IPS DF 6.9 (cell line): ENCODE measurements around the gene PLPP4.

Experiments used
- DNase-seq: peaks from one replicate; pipeline ENCODE4 v3.0.0-alpha.2; 2013; ENCODE audit warnings: low read depth, low spot score
- H3K27ac ChIP-seq: one replicate; pipeline ENCODE4 v1.5.1; 2013; ENCODE audit warnings: low read length, control low read depth
- H3K27me3 ChIP-seq: 2 replicates; pipeline ENCODE4 v1.6.1; 2013; ENCODE audit warnings: mild to moderate bottlenecking, low read length; ENCODE audit not compliant: control insufficient read depth, insufficient read depth
- H3K36me3 ChIP-seq: 2 replicates; pipeline ENCODE4 v1.6.1; 2013; ENCODE audit warnings: low read length; ENCODE audit not compliant: control insufficient read depth, insufficient read depth
- H3K4me1 ChIP-seq: 2 replicates; pipeline ENCODE4 v1.6.1; 2013; ENCODE audit warnings: low read length; ENCODE audit not compliant: control insufficient read depth, insufficient read depth
- H3K4me3 ChIP-seq: 2 replicates; pipeline ENCODE4 v1.5.1; 2013; ENCODE audit warnings: mild to moderate bottlenecking, low read length
- H3K9me3 ChIP-seq: 2 replicates; pipeline ENCODE4 v1.6.1; 2013; ENCODE audit warnings: low read length, inconsistent platforms; ENCODE audit not compliant: control insufficient read depth, insufficient read depth
- WGBS: extraction: QIAGEN DNeasy Blood & Tissue Kit; methylation state at CpG from one replicate; pipeline ENCODE4 v1.1.7; 2013; ENCODE audit warnings: mixed read lengths, missing lambda C conversion rate; ENCODE audit not compliant: insufficient read length, insufficient coverage; 5-methylcytosine and 5-hydroxymethylcytosine counted together

Gene PLPP4

DNA sequence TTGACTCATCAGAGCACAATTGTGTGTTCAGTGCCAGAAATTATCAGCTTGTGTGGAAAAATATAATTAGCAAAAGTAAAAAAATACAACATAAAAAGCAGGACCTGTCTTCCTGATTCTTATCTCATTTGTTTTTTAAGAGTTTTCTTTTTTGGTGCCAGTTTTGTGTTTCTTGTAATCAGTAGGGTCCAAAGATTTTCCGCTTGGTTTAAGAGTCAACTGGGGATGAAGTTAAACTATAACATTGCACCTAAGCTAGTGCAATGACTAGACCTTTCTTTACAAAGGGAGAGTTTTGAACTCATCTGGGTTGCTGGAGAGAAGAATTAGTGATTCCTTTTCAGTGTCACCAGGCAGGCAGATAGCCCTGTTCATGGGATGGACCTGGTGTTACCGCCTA is 113.4 kb downstream of the PLPP4 start:
- Histone ChIP-seq H3K4me3 (no peak overlapping the region), H3K4me1 (no peaks in the 10 kb centered on the region), H3K27ac (no peak overlapping the region), H3K27me3 (no peaks in the 10 kb centered on the region), H3K36me3 (no peaks in the 10 kb centered on the region; the same call in 1 of the 2 replicates), H3K9me3 (no peaks in the 10 kb centered on the region)
- DNase-seq: no peak
- WGBS: no CpG with 5 or more reads among the region's 2 CpGs

DNA sequence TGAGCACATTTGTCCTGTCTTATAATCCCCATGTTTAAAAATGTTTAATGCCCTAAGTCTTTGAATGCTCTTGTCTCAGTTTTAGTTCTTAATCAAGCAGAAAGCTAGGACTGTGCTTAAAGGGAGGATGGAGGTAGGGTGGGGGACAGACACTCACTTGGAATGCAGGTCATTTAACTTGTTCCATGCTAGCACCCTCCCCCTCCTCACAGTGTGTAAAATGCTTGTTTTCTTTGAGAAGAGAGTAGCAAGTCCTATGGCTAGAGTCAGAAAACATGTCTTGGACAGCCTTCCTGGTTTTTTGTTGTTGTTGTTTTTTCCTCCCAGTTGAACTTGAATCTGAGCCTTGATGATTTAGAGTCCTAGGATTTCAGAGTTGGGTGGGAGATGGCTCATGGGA is 114.2 kb downstream of the PLPP4 start:
- no peak for DNase-seq
- Histone ChIP-seq H3K4me1 (no peaks in the 10 kb centered on the region), H3K27me3 (no peaks in the 10 kb centered on the region), H3K36me3 (no peaks in the 10 kb centered on the region; the same call in 1 of the 2 replicates), H3K27ac (no peak overlapping the region), H3K9me3 (no peaks in the 10 kb centered on the region), H3K4me3 (no peak overlapping the region)

- DNase-seq: no peak
- no peaks in the 10 kb centered on the region for H3K9me3 ChIP-seq
- no peaks in the 10 kb centered on the region for H3K27me3 ChIP-seq
- H3K27ac ChIP-seq: no peak overlapping the region
- H3K4me1 ChIP-seq: no peaks in the 10 kb centered on the region
- no peaks in the 10 kb centered on the region; the same call in 1 of the 2 replicates for H3K36me3 ChIP-seq
- no CpG with 5 or more reads among the region's 1 CpG for WGBS
- no peak overlapping the region for H3K4me3 ChIP-seq
These were observed 115.3 kb downstream of the PLPP4 start for GRCh38 chr10:120572307-120572706.

DNA sequence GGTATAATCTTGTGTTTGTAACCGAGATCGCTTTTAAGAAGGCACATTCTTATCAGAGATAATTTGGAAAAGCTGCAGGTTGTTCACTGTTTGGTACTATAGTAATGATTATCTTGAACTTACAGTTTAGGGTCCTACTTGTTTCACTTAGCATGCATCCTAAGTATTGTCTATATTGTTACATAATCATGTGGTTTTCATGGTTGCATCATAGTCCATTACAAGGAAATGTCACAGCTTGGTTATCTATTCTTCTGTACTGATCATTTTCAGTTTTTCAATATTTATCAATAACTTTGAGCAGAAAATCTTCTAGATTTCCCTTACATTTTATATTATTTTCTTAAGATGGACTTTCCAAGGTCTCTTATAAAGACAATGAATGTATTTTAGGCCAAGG is 116.3 kb downstream of the PLPP4 start:
- Histone ChIP-seq H3K36me3 (no peaks in the 10 kb centered on the region; the same call in 1 of the 2 replicates), H3K27me3 (no peaks in the 10 kb centered on the region), H3K27ac (no peak overlapping the region), H3K9me3 (no peaks in the 10 kb centered on the region), H3K4me1 (no peaks in the 10 kb centered on the region), H3K4me3 (no peak overlapping the region)
- DNase-seq: no peak
- WGBS: no CpG with 5 or more reads among the region's 2 CpGs

- Histone ChIP-seq H3K4me3 (no peak overlapping the region), H3K27ac (no peak overlapping the region), H3K27me3 (no peaks in the 10 kb centered on the region), H3K4me1 (no peaks in the 10 kb centered on the region), H3K9me3 (no peaks in the 10 kb centered on the region), H3K36me3 (no peaks in the 10 kb centered on the region; the same call in 1 of the 2 replicates)
- no peak for DNase-seq
- no CpG with 5 or more reads among the region's 13 CpGs for WGBS
These were observed 118.0 kb downstream of the PLPP4 start for GRCh38 chr10:120574981-120575380.

DNA sequence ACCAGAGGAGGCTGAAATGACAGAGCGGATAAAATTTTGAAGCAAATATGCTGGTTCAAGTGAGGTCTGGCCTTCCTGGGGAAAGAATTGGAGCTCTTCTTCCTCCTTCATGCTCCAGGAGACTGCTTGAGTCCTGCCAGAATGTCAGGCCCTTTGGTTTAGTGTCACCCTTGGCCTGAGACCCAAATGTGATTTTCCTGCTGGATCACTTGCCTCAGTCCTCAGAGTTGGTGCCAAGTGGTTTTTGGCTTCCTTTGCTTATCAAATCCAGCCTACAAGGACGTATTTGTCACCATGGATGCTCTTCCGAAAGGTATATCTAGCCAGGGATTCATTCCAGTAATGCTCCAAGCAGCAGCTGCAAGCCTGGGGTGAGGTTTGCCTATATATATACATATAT is 118.4 kb downstream of the PLPP4 start:
- H3K27me3 ChIP-seq: no peaks in the 10 kb centered on the region
- no peaks in the 10 kb centered on the region for H3K4me1 ChIP-seq
- WGBS: no CpG with 5 or more reads among the region's 3 CpGs
- DNase-seq: no peak
- H3K4me3 ChIP-seq: no peak overlapping the region
- H3K9me3 ChIP-seq: no peaks in the 10 kb centered on the region
- no peaks in the 10 kb centered on the region; the same call in 1 of the 2 replicates for H3K36me3 ChIP-seq
- no peak overlapping the region for H3K27ac ChIP-seq

DNA sequence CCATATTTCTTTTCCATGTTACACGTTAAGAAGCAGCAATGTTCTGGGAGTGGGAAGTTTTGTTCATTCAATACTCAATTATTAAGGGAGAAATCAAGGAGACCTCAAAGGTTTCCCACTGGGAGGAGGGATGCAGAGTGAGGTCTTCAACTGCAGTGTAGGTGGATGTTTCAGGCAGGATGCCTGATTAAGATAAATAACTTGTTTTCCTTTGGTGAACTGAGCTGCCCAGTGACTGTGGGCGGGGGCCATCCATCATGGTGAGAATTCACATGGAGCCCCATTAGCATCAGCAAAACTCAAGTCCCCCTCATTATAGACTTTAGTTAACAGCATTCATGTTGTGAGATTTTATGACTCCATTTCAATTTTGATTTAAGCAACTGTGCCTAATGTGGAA is 121.1 kb downstream of the PLPP4 start:
- no peaks in the 10 kb centered on the region; the same call in 1 of the 2 replicates for H3K36me3 ChIP-seq
- no peaks in the 10 kb centered on the region for H3K27me3 ChIP-seq
- no peaks in the 10 kb centered on the region for H3K4me1 ChIP-seq
- no peak for DNase-seq
- H3K4me3 ChIP-seq: no peak overlapping the region
- no peaks in the 10 kb centered on the region for H3K9me3 ChIP-seq
- H3K27ac ChIP-seq: no peak overlapping the region
- WGBS: no CpG with 5 or more reads among the region's 2 CpGs

- H3K27ac ChIP-seq: no peak overlapping the region
- H3K4me3 ChIP-seq: no peak overlapping the region
- no peaks in the 10 kb centered on the region for H3K9me3 ChIP-seq
- no peak for DNase-seq
- WGBS: no CpG with 5 or more reads among the region's 4 CpGs
- H3K27me3 ChIP-seq: no peaks in the 10 kb centered on the region
- no peaks in the 10 kb centered on the region for H3K4me1 ChIP-seq
- no peaks in the 10 kb centered on the region; the same call in 1 of the 2 replicates for H3K36me3 ChIP-seq
These were observed 121.9 kb downstream of the PLPP4 start for GRCh38 chr10:120578890-120579289.

DNA sequence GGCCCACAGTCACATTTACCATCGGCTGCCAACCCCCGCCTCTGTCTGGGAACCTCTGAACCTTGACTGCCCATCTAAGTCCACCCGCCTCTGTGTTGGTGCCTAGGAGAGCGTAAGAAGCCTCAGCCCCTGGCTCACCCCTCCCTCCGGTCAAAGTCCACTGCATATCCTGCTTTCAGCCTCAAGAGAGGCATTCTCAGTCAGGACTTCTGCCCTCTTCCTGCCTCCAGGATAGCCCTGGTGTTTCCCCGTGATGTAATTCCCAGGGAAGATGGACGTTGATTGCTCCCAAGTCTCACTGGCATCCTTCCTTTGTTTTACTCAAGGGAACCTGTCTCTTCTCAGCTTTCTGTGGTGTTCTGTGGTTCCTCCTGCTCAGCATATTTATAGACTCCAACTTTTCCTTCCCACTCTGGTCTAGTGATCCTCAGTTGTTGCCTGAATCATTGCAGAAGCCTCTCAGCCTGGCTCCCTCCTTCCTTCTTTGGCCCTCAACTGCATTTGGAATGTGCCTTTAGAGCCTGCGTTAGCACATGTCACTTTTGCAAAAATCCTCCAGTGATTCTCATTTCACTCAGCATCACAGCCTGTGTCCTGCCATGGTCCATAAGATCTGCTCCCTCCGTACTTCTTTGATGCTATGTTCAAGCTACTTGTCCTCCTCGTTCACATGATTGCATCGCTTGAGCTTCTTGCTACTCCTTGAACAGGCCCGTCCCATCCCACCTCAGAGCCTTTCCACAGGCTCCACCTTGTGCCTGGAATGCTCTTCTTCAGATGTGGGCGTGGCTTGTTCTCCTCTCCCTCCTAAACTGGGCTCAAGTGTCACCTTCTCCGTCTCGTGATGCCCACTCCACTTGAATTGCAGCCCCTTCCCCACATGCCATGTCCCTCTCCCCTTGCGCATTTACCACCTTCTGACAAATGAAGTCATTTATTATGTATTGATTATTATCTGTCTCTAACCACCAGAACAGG is 124.2 kb downstream of the PLPP4 start:
- DNase-seq: no peak
- Histone ChIP-seq H3K36me3 (no peaks in the 10 kb centered on the region), H3K9me3 (no peaks in the 10 kb centered on the region), H3K4me1 (no peaks in the 10 kb centered on the region), H3K27ac (no peak overlapping the region), H3K27me3 (no peaks in the 10 kb centered on the region), H3K4me3 (no peak overlapping the region)
- WGBS: no CpG with 5 or more reads among the region's 16 CpGs

DNA sequence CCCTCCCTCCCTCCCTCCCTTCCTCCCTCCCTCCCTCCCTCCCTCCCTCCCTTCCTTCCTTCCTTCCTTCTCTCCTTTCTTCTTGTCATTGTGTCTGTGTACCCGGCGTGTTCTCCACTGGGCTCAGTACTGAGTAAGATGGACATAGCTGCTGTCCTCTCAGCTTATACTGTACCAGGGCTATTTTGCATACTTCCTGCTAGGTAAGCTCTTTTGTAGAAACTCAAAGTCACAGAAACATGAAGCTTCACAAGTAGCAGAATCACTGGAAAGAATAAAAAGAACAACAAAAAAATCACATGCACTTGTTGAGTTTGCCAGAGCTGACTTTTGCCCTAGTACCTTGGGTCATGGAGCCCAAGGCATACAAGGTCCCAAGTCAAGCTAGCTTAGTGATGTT is 125.7 kb downstream of the PLPP4 start:
- WGBS: no CpG with 5 or more reads among the region's 2 CpGs
- H3K27ac ChIP-seq: no peak overlapping the region
- H3K27me3 ChIP-seq: no peaks in the 10 kb centered on the region
- H3K36me3 ChIP-seq: no peaks in the 10 kb centered on the region
- no peak overlapping the region for H3K4me3 ChIP-seq
- H3K9me3 ChIP-seq: no peaks in the 10 kb centered on the region
- no peak for DNase-seq
- H3K4me1 ChIP-seq: no peaks in the 10 kb centered on the region
